ENCODE results near the gene GTF2H4. TPM values are rescaled to one million over a fixed set of nuclear protein-coding genes. Genes with fewer than 3 reads are reported as not detected.

The GTF2H4 gene
- total RNA-seq, 2 experiments from 2014 or later, result 35.9 to 40.9 TPM

DNA sequence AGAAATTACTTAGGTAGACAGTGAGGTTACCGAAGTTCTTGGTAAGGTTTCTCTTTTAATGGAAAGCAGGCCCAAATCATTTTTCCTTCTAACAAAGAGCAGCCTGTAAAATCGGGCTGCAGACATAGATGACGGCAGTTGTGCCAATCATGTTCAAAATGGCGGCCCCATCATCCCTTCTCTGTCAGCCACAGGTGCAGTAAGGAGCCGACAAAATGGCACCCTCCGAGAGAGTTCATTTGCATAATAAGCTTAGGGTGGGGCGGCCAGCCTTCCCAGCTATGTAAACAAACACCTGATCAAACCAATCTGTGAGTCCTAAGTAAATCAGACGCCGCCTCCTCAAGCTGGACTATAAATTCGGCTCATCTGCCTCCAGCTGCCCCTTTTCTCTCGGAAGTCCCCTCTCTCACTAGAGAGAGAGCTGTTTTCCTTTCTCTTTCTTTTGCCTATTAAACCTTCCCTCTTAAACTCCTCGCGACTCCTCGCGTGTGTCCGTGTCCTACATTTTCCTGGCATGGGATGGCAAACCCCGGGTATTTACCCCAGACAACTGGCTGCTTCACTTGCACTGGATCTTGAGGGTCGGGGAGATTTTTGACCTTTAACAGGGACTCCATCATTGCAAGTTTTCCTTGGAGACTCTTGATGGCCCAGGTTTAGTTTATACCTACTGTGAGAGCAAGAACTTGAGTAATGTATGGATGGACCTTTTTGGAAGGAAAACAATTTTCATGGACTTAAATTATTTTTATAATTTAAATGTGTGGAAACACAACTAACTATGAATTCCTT lies 32.6 kb upstream of the GTF2H4 start:
- peak overlapping the region; percentile 2 for H3K27ac Mint-ChIP-seq

DNA sequence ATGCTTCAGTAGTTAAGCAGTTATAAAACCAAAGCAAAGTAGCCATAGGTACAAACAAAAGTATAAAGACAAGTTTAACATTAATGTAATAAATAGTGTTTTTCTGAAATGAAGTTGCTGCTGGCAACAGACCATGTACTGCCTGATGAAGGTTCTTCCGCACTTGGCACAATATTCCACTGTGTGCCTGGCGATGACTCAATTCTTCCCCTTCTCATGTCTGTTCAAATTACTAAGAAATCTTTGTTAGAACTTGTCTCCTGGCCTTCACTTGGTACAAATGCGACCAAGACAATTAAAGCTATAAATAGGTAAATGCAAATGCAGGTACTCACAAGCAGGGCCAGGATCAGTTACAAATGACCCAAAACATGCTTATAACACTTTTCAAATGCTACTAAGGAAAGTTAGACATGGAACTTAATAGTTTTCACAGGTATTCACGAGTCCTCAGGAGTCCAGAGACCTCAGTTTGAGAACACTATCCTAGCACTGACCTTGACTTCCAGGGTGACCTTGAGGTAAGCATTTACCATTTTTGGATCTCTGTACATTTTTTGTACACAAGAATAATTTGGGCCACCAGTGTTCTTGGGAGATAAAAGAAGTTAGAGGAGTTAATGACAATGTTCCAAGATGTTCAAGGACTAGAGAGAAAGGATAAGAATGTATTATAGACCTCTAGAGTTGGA lies 31.8 kb upstream of the GTF2H4 start:
- Mint-ChIP-seq H3K4me1 (peaks cover 32% of the 10 kb centered on the region), H3K36me3 (ENCODE audit: low read depth) (peaks cover 7% of the 10 kb centered on the region), H3K9me3 (ENCODE audit: low read depth) (peaks cover 6% of the 10 kb centered on the region), H3K27ac (peak overlapping the region; percentile 53), H3K4me3 (no peak overlapping the region), H3K27me3 (no peaks in the 10 kb centered on the region)
- ATAC-seq (peak; percentile 24), DNase-seq (peak; percentile 32)
- CTCF ChIA-PET, result interaction anchor here (0.7 to 3.5 kb wide), 10 partner anchors 9 to 141 kb away, joined by 3 to 14 read pairs (median 4); no protein-coding TSS in a partner anchor
- intact Hi-C loops (cut with DNase I, micrococcal nuclease), result loop anchor here (2.0 to 5.0 kb wide), 4 partner anchors 133 to 199 kb away; partner anchors contain the start of gene FLOT1 (in 1 of the 2)
- POLR2A ChIA-PET, result interaction anchor here (0.7 kb wide), 1 partner anchor 31 kb away, joined by 3 read pairs; no protein-coding TSS in a partner anchor

More for the DNA sequence above, 32.6 kb upstream of the GTF2H4 start:
- Mint-ChIP-seq H3K36me3 (ENCODE audit: low read depth) (peaks cover 7% of the 10 kb centered on the region), H3K4me1 (peaks cover 39% of the 10 kb centered on the region), H3K4me3 (no peak overlapping the region), H3K27me3 (no peaks in the 10 kb centered on the region), H3K9me3 (ENCODE audit: low read depth) (peaks cover 12% of the 10 kb centered on the region)
- CTCF ChIA-PET, result interaction anchor here (0.6 to 2.0 kb wide), 3 partner anchors 46 to 188 kb away, joined by 3 to 13 read pairs (median 3); no protein-coding TSS in a partner anchor
- no peak for ATAC-seq
- POLR2A ChIA-PET, result no interaction called here
- intact Hi-C loops (cut with DNase I, micrococcal nuclease), result loop anchor here (2.0 to 5.0 kb wide), 4 partner anchors 133 to 198 kb away; partner anchors contain the start of gene FLOT1 (in 1 of the 2)
- no peak for DNase-seq

DNA sequence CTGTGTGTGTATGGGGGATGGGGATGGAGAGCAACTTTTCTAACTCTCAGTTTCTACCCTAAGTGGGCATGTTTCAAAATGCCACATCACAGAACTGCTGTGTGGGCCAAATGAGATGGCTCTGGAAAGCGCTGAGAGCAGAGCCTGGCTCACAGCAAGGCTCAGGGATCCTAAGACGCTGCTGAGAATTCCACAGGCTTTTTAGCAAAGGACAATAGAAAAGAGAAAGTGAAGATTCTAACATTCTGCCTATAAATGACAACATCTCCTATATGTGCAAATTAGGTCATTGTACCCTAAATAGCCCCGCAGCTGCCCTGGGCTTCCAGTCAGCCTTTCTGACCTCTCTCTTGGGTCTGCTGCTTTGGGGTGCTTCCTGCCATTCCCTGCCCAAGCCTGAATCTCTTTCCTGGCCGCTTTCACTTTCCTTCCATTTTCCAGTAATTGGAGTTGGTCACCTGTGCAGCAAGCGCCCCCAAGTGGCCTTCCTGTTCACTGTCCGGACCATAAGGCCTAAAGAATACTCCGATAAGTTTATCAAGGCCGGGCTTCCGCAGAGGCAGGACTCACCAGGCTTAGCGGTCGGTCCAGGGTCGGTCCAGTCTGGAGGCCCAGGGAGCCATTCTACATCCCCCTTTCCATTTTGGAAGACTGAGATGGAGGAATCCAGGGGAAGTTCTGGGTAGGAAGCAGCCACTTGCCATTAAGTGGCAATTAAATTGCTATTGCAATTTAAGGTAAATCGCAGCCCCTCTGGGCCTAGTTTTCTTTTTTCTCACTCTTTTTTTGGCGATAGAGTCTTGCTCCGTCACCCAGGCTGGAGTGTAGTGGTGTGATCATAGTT lies 30.4 kb upstream of the GTF2H4 start:
- POLR2A ChIA-PET, result no interaction called here
- ATAC-seq, result peak; percentile 84
- intact Hi-C loops (cut with DNase I, micrococcal nuclease), result loop anchor here (1.0 to 5.0 kb wide), 5 partner anchors 49 to 200 kb away; partner anchors contain the start of gene FLOT1 (in 1 of the 2)

GRCh38 chr6:30879684-30880427 lies 28.2 kb upstream of the GTF2H4 start:
- Mint-ChIP-seq H3K36me3 (ENCODE audit: low read depth) (no peaks in the 10 kb centered on the region), H3K9me3 (ENCODE audit: low read depth) (no peaks in the 10 kb centered on the region), H3K4me1 (peaks cover 37% of the 10 kb centered on the region), H3K27ac (no peak overlapping the region), H3K4me3 (no peak overlapping the region), H3K27me3 (no peaks in the 10 kb centered on the region)
- ChIA-PET POLR2A (no interaction called here), CTCF (interaction anchor here (0.6 to 3.5 kb wide), 7 partner anchors 52 to 473 kb away, joined by 3 to 14 read pairs (median 3); no protein-coding TSS in a partner anchor)
- DNase-seq (no peak), ATAC-seq (no peak)
- intact Hi-C loops (cut with DNase I, micrococcal nuclease), result loop anchor here in 1 of 2 experiments (5.0 kb wide), 1 partner anchor 203 kb away; no protein-coding TSS in a partner anchor

More for the DNA sequence above, 30.4 kb upstream of the GTF2H4 start:
- Mint-ChIP-seq H3K9me3 (ENCODE audit: low read depth) (no peaks in the 10 kb centered on the region), H3K36me3 (ENCODE audit: low read depth) (no peaks in the 10 kb centered on the region), H3K4me3 (peak overlapping the region; percentile 64), H3K4me1 (peaks cover 24% of the 10 kb centered on the region), H3K27ac (peak overlapping the region; percentile 85), H3K27me3 (no peaks in the 10 kb centered on the region)
- DNase-seq, result peak; percentile 86
- CTCF ChIA-PET, result interaction anchor here (0.6 to 3.5 kb wide), 25 partner anchors 10 to 205 kb away, joined by 3 to 14 read pairs (median 4); no protein-coding TSS in a partner anchor

DNA sequence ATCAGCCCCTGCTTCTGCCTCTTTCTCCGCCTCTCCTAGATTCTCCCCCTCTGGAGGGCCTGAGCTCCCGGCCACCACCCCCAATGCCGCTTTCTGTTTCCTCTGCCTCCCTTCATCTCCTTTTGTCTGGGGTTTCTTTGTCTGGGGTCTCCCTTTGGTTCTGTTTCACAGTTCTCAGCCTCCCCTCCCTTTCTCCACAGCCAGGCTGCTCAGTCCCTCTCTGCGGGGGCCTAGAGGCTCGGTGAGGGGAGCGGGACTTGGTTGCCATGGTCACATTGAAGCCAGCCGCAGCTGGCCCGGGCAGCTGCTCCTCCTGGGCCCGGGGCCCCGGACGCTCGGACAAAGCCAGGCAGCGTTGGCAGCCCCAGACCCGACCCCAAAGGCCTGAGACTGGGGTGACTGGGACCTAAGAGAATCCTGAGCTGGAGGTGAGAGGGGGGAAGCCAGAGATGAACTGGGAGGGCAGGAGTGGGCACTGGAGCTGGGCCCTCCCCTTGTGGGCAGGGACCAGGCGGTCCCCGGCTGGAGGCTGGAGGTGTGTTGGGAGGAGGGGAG lies 27.2 kb upstream of the GTF2H4 start:
- H3K36me3 Mint-ChIP-seq (ENCODE audit: low read depth), result no peaks in the 10 kb centered on the region
- CTCF ChIA-PET, result interaction anchor here (0.6 to 1.2 kb wide), 5 partner anchors 21 to 472 kb away, joined by 3 to 4 read pairs (median 3); no protein-coding TSS in a partner anchor
- intact Hi-C loops (cut with DNase I, micrococcal nuclease), result no loop called here

DNA sequence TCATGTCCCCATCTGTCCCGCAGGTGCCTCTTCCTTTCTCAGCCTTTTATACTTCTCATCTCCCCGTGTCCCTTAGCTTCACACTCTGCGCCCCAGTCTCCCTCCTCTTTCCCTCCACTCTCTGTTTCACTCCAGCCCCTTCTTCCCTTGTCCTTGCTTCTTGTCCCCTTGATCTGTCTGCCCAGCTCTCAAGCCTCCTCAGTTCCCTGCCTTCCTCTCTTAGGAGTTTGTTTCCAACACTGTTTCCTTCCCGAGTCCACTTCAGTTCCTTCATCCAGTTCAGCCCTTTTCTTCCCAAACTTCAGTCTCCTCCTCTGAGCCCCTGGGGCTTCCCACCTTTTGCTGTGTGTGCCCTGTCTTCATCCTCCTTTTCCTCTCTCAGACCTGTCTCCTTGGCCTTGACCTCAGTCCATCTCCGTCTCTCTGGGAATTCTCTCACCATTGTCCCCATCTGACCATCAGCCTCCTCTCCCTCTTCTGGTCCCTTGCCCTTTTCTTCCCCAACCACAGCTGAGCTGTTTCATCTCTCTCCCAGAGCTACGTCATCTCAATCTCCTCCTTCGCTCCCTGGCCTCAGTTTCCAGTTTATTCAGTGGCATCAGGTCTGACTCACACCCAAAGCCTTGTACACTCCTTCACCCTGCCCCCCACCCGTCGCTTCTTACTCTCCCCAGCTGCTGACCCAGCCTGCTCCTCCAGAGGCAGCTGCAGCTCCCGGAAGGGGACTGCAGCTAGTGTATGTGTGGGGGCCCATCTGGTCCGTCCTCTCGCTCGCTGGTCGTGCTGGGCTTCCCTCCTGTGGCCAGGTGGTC lies 26.4 kb upstream of the GTF2H4 start:
- intact Hi-C loops (cut with DNase I, micrococcal nuclease), result no loop called here
- Mint-ChIP-seq H3K4me1 (peaks cover 44% of the 10 kb centered on the region), H3K27me3 (no peaks in the 10 kb centered on the region), H3K36me3 (ENCODE audit: low read depth) (no peaks in the 10 kb centered on the region), H3K9me3 (ENCODE audit: low read depth) (no peaks in the 10 kb centered on the region), H3K4me3 (no peak overlapping the region), H3K27ac (no peak overlapping the region)
- no peak for ATAC-seq
- POLR2A ChIA-PET, result interaction anchor here (0.6 kb wide), 1 partner anchor 14 kb away, joined by 3 read pairs; no protein-coding TSS in a partner anchor
- no peak for DNase-seq
- CTCF ChIA-PET, result interaction anchor here (0.7 to 2.3 kb wide), 10 partner anchors 8 to 613 kb away, joined by 3 to 10 read pairs (median 4); no protein-coding TSS in a partner anchor

More for the DNA sequence above, 27.2 kb upstream of the GTF2H4 start:
- peaks cover 42% of the 10 kb centered on the region for H3K4me1 Mint-ChIP-seq
- ATAC-seq (no peak), DNase-seq (no peak)
- POLR2A ChIA-PET, result no interaction called here
- no peaks in the 10 kb centered on the region for H3K9me3 Mint-ChIP-seq (ENCODE audit: low read depth)
- H3K27me3 Mint-ChIP-seq, result no peaks in the 10 kb centered on the region
- H3K27ac Mint-ChIP-seq, result no peak overlapping the region
- no peak overlapping the region for H3K4me3 Mint-ChIP-seq

GRCh38 chr6:30882204-30882758 lies 25.7 kb upstream of the GTF2H4 start:
- H3K36me3 Mint-ChIP-seq (ENCODE audit: low read depth), result no peaks in the 10 kb centered on the region
- POLR2A ChIA-PET, result interaction anchor here (0.6 kb wide), 1 partner anchor 13 kb away, joined by 3 read pairs; no protein-coding TSS in a partner anchor
- no peak overlapping the region for H3K27ac Mint-ChIP-seq
- H3K27me3 Mint-ChIP-seq, result no peaks in the 10 kb centered on the region
- DNase-seq (no peak), ATAC-seq (no peak)
- H3K9me3 Mint-ChIP-seq (ENCODE audit: low read depth), result no peaks in the 10 kb centered on the region
- CTCF ChIA-PET, result interaction anchor here (0.6 to 2.3 kb wide), 11 partner anchors 8 to 612 kb away, joined by 3 to 10 read pairs (median 4); no protein-coding TSS in a partner anchor
- intact Hi-C loops (cut with DNase I, micrococcal nuclease), result no loop called here
- H3K4me1 Mint-ChIP-seq, result peaks cover 38% of the 10 kb centered on the region
- H3K4me3 Mint-ChIP-seq, result no peak overlapping the region

- DNase-seq, result peak; percentile 45
- intact Hi-C loops (cut with DNase I, micrococcal nuclease), result no loop called here
- Mint-ChIP-seq H3K4me1 (peaks cover 32% of the 10 kb centered on the region), H3K4me3 (peak overlapping the region; percentile 67), H3K9me3 (ENCODE audit: low read depth) (no peaks in the 10 kb centered on the region), H3K27ac (peak overlapping the region; percentile 65), H3K27me3 (no peaks in the 10 kb centered on the region), H3K36me3 (ENCODE audit: low read depth) (no peaks in the 10 kb centered on the region)
- POLR2A ChIA-PET, result no interaction called here
- CTCF ChIA-PET, result interaction anchor here (0.6 to 2.3 kb wide), 11 partner anchors 9 to 611 kb away, joined by 3 to 10 read pairs (median 3); no protein-coding TSS in a partner anchor
- no peak for ATAC-seq
These were observed 25.0 kb upstream of the GTF2H4 start for GRCh38 chr6:30882759-30883684.
